CD14-positive monocyte (primary cell): ENCODE data around the gene RRAD. TPM values are rescaled to one million over a fixed set of nuclear protein-coding genes. Genes with fewer than 3 reads are reported as not detected.

Experiments used
- DNase-seq, 3 donors: peaks; one replicate each; pipeline ENCODE4 v3.0.0-alpha.2; 2011 to 2022
- H2AFZ ChIP-seq: 2 replicates; pipeline ENCODE4 v1.6.0; 2012; ENCODE audit warnings: mild to moderate bottlenecking, low read depth, low read length, inconsistent platforms; ENCODE audit not compliant: insufficient read depth, poor library complexity, severe bottlenecking
- H3K27ac ChIP-seq, 2 donors: 1 replicate in 1 of 2; 2 replicates in 1 of 2; pipeline ENCODE4 v1.5.1; 2012 to 2013; ENCODE audit warnings: low read length in 2 of 2, control low read depth in 1 of 2, inconsistent platforms in 1 of 2, low read depth in 1 of 2, mild to moderate bottlenecking in 1 of 2
- H3K27me3 ChIP-seq, 2 donors: one replicate each; pipeline versions ENCODE4 v1.6.0 to v1.6.1; 2011 to 2013; ENCODE audit warnings: low read length in 2 of 2; ENCODE audit not compliant: control insufficient read depth in 2 of 2, insufficient read depth in 2 of 2
- H3K36me3 ChIP-seq, 2 donors: replicated peaks in 1 of 2; 1 replicate in 1 of 2; 2 replicates in 1 of 2; pipeline versions ENCODE4 v1.5.1 to v1.6.1; 2012 to 2013; ENCODE audit warnings: low read length in 2 of 2, control low read depth in 1 of 2, inconsistent platforms in 1 of 2, mild to moderate bottlenecking in 1 of 2; ENCODE audit not compliant: insufficient read depth in 2 of 2, control insufficient read depth in 1 of 2
- H3K4me1 ChIP-seq, 2 donors: 1 replicate in 1 of 2; 2 replicates in 1 of 2; pipeline versions ENCODE4 v1.5.1 to v1.6.1; 2012 to 2013; ENCODE audit warnings: low read length in 2 of 2, control low read depth in 1 of 2, inconsistent platforms in 1 of 2, mild to moderate bottlenecking in 1 of 2, moderate library complexity in 1 of 2; ENCODE audit not compliant: insufficient read depth in 2 of 2, control insufficient read depth in 1 of 2
- H3K4me2 ChIP-seq: replicated peaks from 2 replicates; pipeline ENCODE3; 2012; ENCODE audit warnings: low read length, moderate library complexity, mild to moderate bottlenecking; ENCODE audit not compliant: poor library complexity, severe bottlenecking; ENCODE audit errors: extremely low read depth
- H3K4me3 ChIP-seq, 3 experiments: fragments of 200-600 bp in 1 of 3; sonication (generic) in 1 of 3; replicated peaks in 1 of 3; 1 replicate in 2 of 3; 2 replicates in 1 of 3; pipeline ENCODE4 v1.5.1; 2011 to 2013; ENCODE audit warnings: low read length in 3 of 3, mild to moderate bottlenecking in 3 of 3, control low read depth in 2 of 3, low read depth in 2 of 3, inconsistent platforms in 1 of 3, moderate library complexity in 1 of 3
- H3K79me2 ChIP-seq: 2 replicates; pipeline ENCODE4 v1.6.0; 2012; ENCODE audit warnings: mild to moderate bottlenecking, control low read depth, inconsistent platforms, low read length, moderate library complexity; ENCODE audit not compliant: insufficient read depth
- H3K9ac ChIP-seq: 2 replicates; pipeline ENCODE4 v1.6.0; 2017; ENCODE audit warnings: low read length, mild to moderate bottlenecking; ENCODE audit not compliant: insufficient read depth, poor library complexity, severe bottlenecking
- H3K9me3 ChIP-seq, 2 donors: replicated peaks in 1 of 2; 1 replicate in 1 of 2; 2 replicates in 1 of 2; pipeline versions ENCODE4 v1.5.1 to v1.6.1; 2012 to 2013; ENCODE audit warnings: low read length in 2 of 2, control low read depth in 1 of 2; ENCODE audit not compliant: control insufficient read depth in 1 of 2, insufficient read depth in 1 of 2
- H4K20me1 ChIP-seq: 2 replicates; pipeline ENCODE4 v1.6.0; 2012; ENCODE audit warnings: mild to moderate bottlenecking, low read length, control low read depth, moderate library complexity; ENCODE audit not compliant: insufficient read depth
- H3K27ac Mint-ChIP-seq, 7 donors: one replicate each; pipeline ENCODE4 v1.8.0; 2020; ENCODE audit warnings: mild to moderate bottlenecking in 7 of 7, mixed read lengths in 7 of 7, moderate library complexity in 6 of 7, inconsistent platforms in 2 of 7
- H3K27me3 Mint-ChIP-seq, 3 donors: one replicate each; pipeline ENCODE4 v1.8.0; 2021 to 2022; ENCODE audit warnings: low read depth in 3 of 3, mild to moderate bottlenecking in 3 of 3, mixed read lengths in 3 of 3, moderate library complexity in 3 of 3, inconsistent platforms in 1 of 3
- H3K36me3 Mint-ChIP-seq, 2 donors: one replicate each; pipeline ENCODE4 v1.8.0; 2020; ENCODE audit warnings: mixed read lengths in 2 of 2, inconsistent platforms in 1 of 2, mild to moderate bottlenecking in 1 of 2
- H3K4me1 Mint-ChIP-seq: one replicate; pipeline ENCODE4 v1.8.0; 2020; ENCODE audit warnings: mild to moderate bottlenecking, mixed read lengths
- H3K4me3 Mint-ChIP-seq, 2 donors: one replicate each; pipeline ENCODE4 v1.8.0; 2020; ENCODE audit warnings: mild to moderate bottlenecking in 2 of 2, mixed read lengths in 2 of 2, moderate library complexity in 1 of 2
- H3K9me3 Mint-ChIP-seq, 7 donors: one replicate each; pipeline ENCODE4 v1.8.0; 2020 to 2022; ENCODE audit warnings: mixed read lengths in 7 of 7, mild to moderate bottlenecking in 6 of 7, moderate library complexity in 6 of 7, inconsistent platforms in 2 of 7
- CTCF ChIP-seq: fragments of 200-600 bp; IDR thresholded peaks from one replicate; pipeline ENCODE4 v1.8.0; 2022; ENCODE audit warnings: antibody characterized with exemption, mild to moderate bottlenecking
- WGBS: methylation state at CpG from one replicate; pipeline ENCODE4 v1.1.5; 2013; ENCODE audit warnings: missing lambda C conversion rate; ENCODE audit not compliant: insufficient coverage; 5-methylcytosine and 5-hydroxymethylcytosine counted together
- intact Hi-C, 2 donors: fragments of 100-400 bp; cut with micrococcal nuclease; formaldehyde crosslinking; loops; one replicate each; pipeline versions ENCODE4 v1.15.0 to v1.15.1; 2023
- polyA plus RNA-seq, 3 donors: library from polyadenylated mRNA; depleted of rRNA in 1 of 3; unstranded in 2 of 3; stranded (reverse) in 1 of 3; fragments of 300-500 nt in 2 of 3; fragments of >200 nt in 1 of 3; fragmentation: Illumina TruSeq in 2 of 3; gene quantifications; 1 replicate in 2 of 3; 2 replicates in 1 of 3; pipeline ENCODE4 v1.2.3, GENCODE V29; 2012 to 2021

The RRAD gene
- polyA plus RNA-seq, 3 donors = 0.42 to 1.9 (median 0.55) TPM

GRCh38 chr16:66926171-66926947 lies 1.0 kb upstream of the RRAD start:
- H3K79me2 ChIP-seq = no peaks in the 10 kb centered on the region
- H4K20me1 ChIP-seq = no peaks in the 10 kb centered on the region
- H3K9ac ChIP-seq = no peak overlapping the region
- TF ChIP-seq CTCF = no peak
- H3K27ac ChIP-seq = no peak overlapping the region
- H3K27me3 ChIP-seq = peaks cover 17 to 53% of the 10 kb centered on the region in 2 donors
- peaks cover 0 to 2% of the 10 kb centered on the region in 2 donors for H3K36me3 ChIP-seq
- H3K4me2 ChIP-seq = no peak overlapping the region
- intact Hi-C loops = no loop called here
- peaks cover 20 to 24% of the 10 kb centered on the region in 2 donors for H3K4me1 ChIP-seq
- peak overlapping the region in 1 of 2 donors; percentile 92 for H3K4me3 Mint-ChIP-seq
- peaks cover 0 to 13% (median 9%) of the 10 kb centered on the region in 7 donors for H3K9me3 Mint-ChIP-seq
- H3K4me3 ChIP-seq = no peak overlapping the region
- no peak for DNase-seq
- peaks cover 49 to 63% (median 50%) of the 10 kb centered on the region in 3 donors for H3K27me3 Mint-ChIP-seq
- WGBS = 92% methylated on average over 3 of the region's 5 CpGs
- no peak overlapping the region for H2AFZ ChIP-seq
- peak overlapping the region in 5 of 7 donors; percentile 41 to 67 (median 58) for H3K27ac Mint-ChIP-seq
- H3K9me3 ChIP-seq = peaks cover 0 to 6% of the 10 kb centered on the region in 2 donors
- H3K4me1 Mint-ChIP-seq = peaks cover 28% of the 10 kb centered on the region
- peaks cover 16 to 22% of the 10 kb centered on the region in 2 donors for H3K36me3 Mint-ChIP-seq

- Histone ChIP-seq H3K9ac (no peak overlapping the region), H3K4me3 (peak overlapping the region in 2 of 3 experiments; percentile 1 to 67), H3K36me3 (no peaks in the 10 kb centered on the region), H3K27me3 (peaks cover 17 to 67% of the 10 kb centered on the region in 2 donors), H3K4me1 (peaks cover 20 to 24% of the 10 kb centered on the region in 2 donors), H3K4me2 (peak overlapping the region; percentile 66), H2AFZ (peak overlapping the region; percentile 48), H3K79me2 (no peaks in the 10 kb centered on the region), H4K20me1 (no peaks in the 10 kb centered on the region), H3K9me3 (peaks cover 0 to 6% of the 10 kb centered on the region in 2 donors), H3K27ac (no peak overlapping the region)
- WGBS = 7% methylated on average over 69 of the region's 72 CpGs
- Mint-ChIP-seq H3K9me3 (peaks cover 0 to 13% (median 9%) of the 10 kb centered on the region in 7 donors), H3K4me3 (peak overlapping the region; percentile 73 to 92), H3K27ac (peak overlapping the region in 1 of 7 donors; percentile 49), H3K4me1 (peaks cover 28% of the 10 kb centered on the region), H3K27me3 (peaks cover 56 to 75% (median 58%) of the 10 kb centered on the region in 3 donors), H3K36me3 (peaks cover 13 to 16% of the 10 kb centered on the region in 2 donors)
- intact Hi-C loops = loop anchor here in 1 of 2 donors (2.0 kb wide), 1 partner anchor 30 kb away; no protein-coding TSS in a partner anchor
- peak; percentile 66 for TF ChIP-seq CTCF
- peak; percentile 27 to 46 (median 40) for DNase-seq
Observed at GRCh38 chr16:66924527-66925321, 611 bp downstream of the RRAD start.
